Naive B cell (primary cell): Measurements from ENCODE around the gene TAF11. TPM values are rescaled to one million over a fixed set of nuclear protein-coding genes. Genes with fewer than 3 reads are reported as not detected.
"Not testable (repeated sequence)": the region's sequence is repeated elsewhere in the genome, so short reads cannot be mapped to it uniquely, and the experiment has no call there.

Experiments
- ATAC-seq, 2 donors: fragments of 150-1000 bp; cut with Tn5 transposase; 2 replicates each; pipeline ENCODE4 v1.10.0; 2021; ENCODE audit warnings: low read depth in 2 of 2, mild to moderate bottlenecking in 2 of 2, moderate library complexity in 2 of 2
- DNase-seq: peaks from one replicate; pipeline ENCODE4 v3.0.0; 2022
- H3K27ac Mint-ChIP-seq, 6 donors: one replicate each; pipeline ENCODE4 v1.8.0; 2020 to 2022; ENCODE audit warnings: mild to moderate bottlenecking in 6 of 6, mixed read lengths in 6 of 6, moderate library complexity in 5 of 6, inconsistent platforms in 2 of 6
- H3K27me3 Mint-ChIP-seq, 3 donors: one replicate each; pipeline ENCODE4 v1.8.0; 2021 to 2022; ENCODE audit warnings: mixed read lengths in 3 of 3, mild to moderate bottlenecking in 1 of 3
- H3K36me3 Mint-ChIP-seq, 2 donors: one replicate each; pipeline ENCODE4 v1.8.0; 2020 to 2022; ENCODE audit warnings: mixed read lengths in 2 of 2, inconsistent platforms in 1 of 2, mild to moderate bottlenecking in 1 of 2
- H3K4me1 Mint-ChIP-seq, 3 donors: one replicate each; pipeline ENCODE4 v1.8.0; 2020 to 2022; ENCODE audit warnings: mixed read lengths in 3 of 3, inconsistent platforms in 1 of 3, mild to moderate bottlenecking in 1 of 3, moderate library complexity in 1 of 3
- H3K4me3 Mint-ChIP-seq, 8 donors: one replicate each; pipeline ENCODE4 v1.8.0; 2020 to 2022; ENCODE audit warnings: mild to moderate bottlenecking in 8 of 8, mixed read lengths in 8 of 8, moderate library complexity in 8 of 8, inconsistent platforms in 2 of 8
- H3K9me3 Mint-ChIP-seq, 7 donors: one replicate each; pipeline ENCODE4 v1.8.0; 2020 to 2022; ENCODE audit warnings: mixed read lengths in 7 of 7, mild to moderate bottlenecking in 5 of 7, inconsistent platforms in 2 of 7, moderate library complexity in 1 of 7
- polyA plus RNA-seq, 6 donors: library from polyadenylated mRNA; unstranded; fragments of 300-500 nt; fragmentation: Illumina TruSeq; gene quantifications; one replicate each; pipeline ENCODE4 v1.2.3, GENCODE V29; 2021; ENCODE audit warnings: low read depth in 6 of 6

The TAF11 gene
- polyA plus RNA-seq, 6 donors from 2014 or later, result 10.8 to 32.1 (median 20.4) TPM

- no peak for DNase-seq
- no peak overlapping the region for H3K4me3 Mint-ChIP-seq
These were observed 29.9 kb upstream of the TAF11 start for GRCh38 chr6:34917626-34918285.

GRCh38 chr6:34916348-34916967, 28.6 kb upstream of the TAF11 start:
- DNase-seq (no peak), ATAC-seq (no peak)
- Mint-ChIP-seq H3K27ac (no peak overlapping the region), H3K4me3 (no peak overlapping the region), H3K36me3 (peaks cover 0 to 7% of the 10 kb centered on the region in 2 donors), H3K9me3 (no peaks in the 10 kb centered on the region), H3K4me1 (peaks cover 14 to 26% (median 22%) of the 10 kb centered on the region in 3 donors), H3K27me3 (no peaks in the 10 kb centered on the region)

More at GRCh38 chr6:34917626-34918285, 29.9 kb upstream of the TAF11 start:
- ATAC-seq, result no peak
- H3K9me3 Mint-ChIP-seq, result no peaks in the 10 kb centered on the region
- no peak overlapping the region for H3K27ac Mint-ChIP-seq
- no peaks in the 10 kb centered on the region for H3K27me3 Mint-ChIP-seq
- H3K36me3 Mint-ChIP-seq, result peaks cover 0 to 7% of the 10 kb centered on the region in 2 donors
- H3K4me1 Mint-ChIP-seq, result peaks cover 4 to 22% (median 14%) of the 10 kb centered on the region in 3 donors

GRCh38 chr6:34914358-34914757, 26.5 kb upstream of the TAF11 start:
- Mint-ChIP-seq H3K36me3 (peaks cover 0 to 7% of the 10 kb centered on the region in 2 donors), H3K4me1 (peaks cover 23 to 31% (median 28%) of the 10 kb centered on the region in 3 donors), H3K27ac (no peak overlapping the region), H3K27me3 (no peaks in the 10 kb centered on the region), H3K9me3 (no peaks in the 10 kb centered on the region), H3K4me3 (no peak overlapping the region)
- DNase-seq (no peak), ATAC-seq (no peak)

- H3K4me3 Mint-ChIP-seq, result peak overlapping the region in 1 of 8 donors; percentile 37
These were observed 25.0 kb upstream of the TAF11 start for GRCh38 chr6:34912715-34913464.

GRCh38 chr6:34911822-34912221, 24.0 kb upstream of the TAF11 start:
- H3K27ac Mint-ChIP-seq, result no peak overlapping the region
- no peak overlapping the region for H3K4me3 Mint-ChIP-seq

More at GRCh38 chr6:34912715-34913464, 25.0 kb upstream of the TAF11 start:
- DNase-seq, result peak; percentile 15
- ATAC-seq, result peak; percentile 76 to 80
- Mint-ChIP-seq H3K9me3 (no peaks in the 10 kb centered on the region), H3K27ac (peak overlapping the region in 2 of 6 donors; percentile 20 to 62), H3K4me1 (peaks cover 27 to 30% (median 27%) of the 10 kb centered on the region in 3 donors), H3K27me3 (no peaks in the 10 kb centered on the region), H3K36me3 (peaks cover 0 to 2% of the 10 kb centered on the region in 2 donors)

GRCh38 chr6:34909320-34909883, 21.6 kb upstream of the TAF11 start:
- peaks cover 0 to 5% of the 10 kb centered on the region in 2 donors for H3K36me3 Mint-ChIP-seq
- H3K27ac Mint-ChIP-seq, result no peak overlapping the region
- DNase-seq (no peak), ATAC-seq (no peak)
- no peaks in the 10 kb centered on the region for H3K9me3 Mint-ChIP-seq
- H3K27me3 Mint-ChIP-seq, result no peaks in the 10 kb centered on the region
- H3K4me1 Mint-ChIP-seq, result peaks cover 24 to 29% (median 29%) of the 10 kb centered on the region in 3 donors
- H3K4me3 Mint-ChIP-seq, result peak overlapping the region in 1 of 8 donors; percentile 57

More at GRCh38 chr6:34911822-34912221, 24.0 kb upstream of the TAF11 start:
- ATAC-seq, result no peak
- Mint-ChIP-seq H3K36me3 (no peaks in the 10 kb centered on the region), H3K4me1 (peaks cover 24 to 29% (median 29%) of the 10 kb centered on the region in 3 donors), H3K27me3 (no peaks in the 10 kb centered on the region), H3K9me3 (no peaks in the 10 kb centered on the region)
- DNase-seq, result no peak

- DNase-seq (no peak), ATAC-seq (no peak)
- no peak overlapping the region for H3K27ac Mint-ChIP-seq
- H3K4me3 Mint-ChIP-seq, result no peak overlapping the region
- H3K4me1 Mint-ChIP-seq, result peaks cover 21 to 29% (median 23%) of the 10 kb centered on the region in 3 donors
- H3K9me3 Mint-ChIP-seq, result no peaks in the 10 kb centered on the region
- H3K36me3 Mint-ChIP-seq, result peaks cover 0 to 5% of the 10 kb centered on the region in 2 donors
- H3K27me3 Mint-ChIP-seq, result no peaks in the 10 kb centered on the region
These were observed 20.4 kb upstream of the TAF11 start for GRCh38 chr6:34908194-34908593.

GRCh38 chr6:34906826-34907225, 19.0 kb upstream of the TAF11 start:
- Mint-ChIP-seq H3K9me3 (no peaks in the 10 kb centered on the region), H3K27me3 (no peaks in the 10 kb centered on the region), H3K4me1 (peaks cover 9 to 19% (median 12%) of the 10 kb centered on the region in 3 donors), H3K36me3 (peaks cover 0 to 5% of the 10 kb centered on the region in 2 donors), H3K27ac (no peak overlapping the region), H3K4me3 (no peak overlapping the region)
- no peak for DNase-seq
- no peak for ATAC-seq

- H3K4me1 Mint-ChIP-seq, result peaks cover 4 to 13% (median 7%) of the 10 kb centered on the region in 3 donors
- DNase-seq, result no peak
- no peak overlapping the region for H3K27ac Mint-ChIP-seq
These were observed 17.3 kb upstream of the TAF11 start for GRCh38 chr6:34904990-34905613.

GRCh38 chr6:34901930-34902329, 14.1 kb upstream of the TAF11 start:
- H3K27ac Mint-ChIP-seq, result no peak overlapping the region
- peaks cover 0 to 5% of the 10 kb centered on the region in 2 donors for H3K36me3 Mint-ChIP-seq
- no peaks in the 10 kb centered on the region for H3K9me3 Mint-ChIP-seq
- H3K27me3 Mint-ChIP-seq, result no peaks in the 10 kb centered on the region
- no peak for DNase-seq
- H3K4me3 Mint-ChIP-seq, result no peak overlapping the region
- peaks cover 0 to 4% (median 0%) of the 10 kb centered on the region in 3 donors for H3K4me1 Mint-ChIP-seq
- ATAC-seq, result no peak

More at GRCh38 chr6:34904990-34905613, 17.3 kb upstream of the TAF11 start:
- Mint-ChIP-seq H3K36me3 (peaks cover 0 to 5% of the 10 kb centered on the region in 2 donors), H3K4me3 (no peak overlapping the region), H3K27me3 (no peaks in the 10 kb centered on the region), H3K9me3 (no peaks in the 10 kb centered on the region)
- ATAC-seq, result no peak

- Mint-ChIP-seq H3K4me3 (no peak overlapping the region), H3K9me3 (no peaks in the 10 kb centered on the region), H3K27me3 (no peaks in the 10 kb centered on the region), H3K4me1 (peaks cover 0 to 4% (median 0%) of the 10 kb centered on the region in 3 donors), H3K36me3 (no peaks in the 10 kb centered on the region), H3K27ac (no peak overlapping the region)
- DNase-seq (no peak), ATAC-seq (no peak)
These were observed 12.6 kb upstream of the TAF11 start for GRCh38 chr6:34900321-34901031.

- H3K27ac Mint-ChIP-seq, H3K9me3 Mint-ChIP-seq, H3K4me3 Mint-ChIP-seq, ATAC-seq, H3K27me3 Mint-ChIP-seq, DNase-seq, H3K4me1 Mint-ChIP-seq, H3K36me3 Mint-ChIP-seq: not testable (repeated sequence)
These were observed 11.9 kb upstream of the TAF11 start for GRCh38 chr6:34899748-34900147.
